Hematopoietic multipotent progenitor cell treated with erythropoietin and hydrocortisone succinate and interleukin-3 and kit ligand, for 8 days (in vitro differentiated cells): ENCODE results near the gene IHH.

ENCODE experiments used
- DNase-seq: peaks from one replicate; pipeline ENCODE4 v3.0.0-alpha.2; 2015

The IHH gene

DNA sequence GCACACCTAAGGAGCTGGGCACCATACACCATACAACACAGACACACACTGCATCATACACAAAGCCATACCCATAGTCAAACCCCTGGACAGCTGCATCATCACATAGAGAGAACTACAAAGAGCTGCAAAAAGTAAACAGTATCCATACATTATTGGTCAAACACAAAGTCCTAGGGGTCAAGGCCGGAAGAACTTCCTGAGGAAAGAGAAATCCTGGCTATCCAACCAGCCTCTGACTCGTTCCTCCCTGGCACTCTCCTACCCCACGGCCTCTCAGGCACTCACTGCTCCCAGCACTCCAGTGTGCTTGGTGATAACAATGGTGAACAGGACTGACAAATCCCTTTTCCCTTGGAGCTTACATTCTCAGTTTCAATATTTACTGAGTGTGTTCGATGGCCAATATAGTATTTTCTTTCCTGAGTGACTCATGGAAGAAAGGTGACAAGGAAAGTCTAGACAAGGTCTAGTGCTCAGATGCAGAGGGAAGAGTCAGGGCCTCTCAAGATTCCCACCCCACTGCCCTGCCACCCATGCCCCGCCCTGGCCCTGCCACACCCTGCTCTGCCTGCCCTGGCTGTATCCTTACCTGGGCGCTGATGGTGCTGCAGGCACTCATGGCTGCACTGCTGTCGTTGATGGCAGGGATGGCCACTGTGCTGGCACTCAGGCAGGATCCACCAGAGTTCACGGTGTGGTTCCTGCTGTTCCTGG is 22.8 kb downstream of the IHH start:
- DNase-seq, result no peak

DNA sequence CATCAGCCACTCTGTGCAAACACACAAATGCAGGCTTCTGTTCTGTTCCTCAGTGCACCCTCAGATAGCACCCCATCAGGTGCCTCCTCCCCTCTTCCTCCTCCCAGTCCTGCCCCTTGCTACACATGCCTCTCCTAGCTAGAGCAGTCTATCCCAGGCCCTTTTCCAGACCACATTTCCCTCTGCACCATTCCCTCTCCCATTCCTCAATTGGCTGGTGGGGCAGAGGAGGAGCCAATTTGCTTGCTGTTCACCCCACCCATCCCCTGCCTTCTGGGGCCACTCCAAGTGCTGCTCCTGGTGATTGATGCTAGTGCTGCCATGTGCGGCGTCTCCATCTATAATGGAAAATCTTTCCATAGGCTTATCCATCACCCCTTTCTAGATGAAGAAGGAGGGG is 24.8 kb downstream of the IHH start:
- DNase-seq, result no peak

DNA sequence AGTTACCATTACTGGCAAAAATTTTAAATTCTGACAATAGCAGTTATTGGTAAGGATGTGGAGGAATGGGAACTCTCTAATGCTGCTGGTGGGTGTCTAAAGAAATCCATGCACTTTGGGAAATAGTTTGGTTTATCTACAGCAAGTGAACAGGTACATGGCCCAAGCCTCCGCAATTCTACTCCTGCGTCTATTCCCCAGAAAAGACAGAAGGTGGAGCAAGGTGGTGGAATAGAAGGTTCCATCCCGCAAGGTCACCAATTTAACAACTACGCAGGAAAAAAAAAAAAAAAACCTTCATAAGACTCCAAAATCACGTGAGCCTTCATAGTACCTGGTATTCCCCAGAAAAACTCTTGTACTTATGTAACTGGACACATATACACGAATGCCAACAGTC is 25.9 kb downstream of the IHH start:
- no peak for DNase-seq

GRCh38 chr2:219032051-219032745 is 28.5 kb downstream of the IHH start:
- no peak for DNase-seq

GRCh38 chr2:219031005-219031738 is 29.5 kb downstream of the IHH start:
- no peak for DNase-seq

DNA sequence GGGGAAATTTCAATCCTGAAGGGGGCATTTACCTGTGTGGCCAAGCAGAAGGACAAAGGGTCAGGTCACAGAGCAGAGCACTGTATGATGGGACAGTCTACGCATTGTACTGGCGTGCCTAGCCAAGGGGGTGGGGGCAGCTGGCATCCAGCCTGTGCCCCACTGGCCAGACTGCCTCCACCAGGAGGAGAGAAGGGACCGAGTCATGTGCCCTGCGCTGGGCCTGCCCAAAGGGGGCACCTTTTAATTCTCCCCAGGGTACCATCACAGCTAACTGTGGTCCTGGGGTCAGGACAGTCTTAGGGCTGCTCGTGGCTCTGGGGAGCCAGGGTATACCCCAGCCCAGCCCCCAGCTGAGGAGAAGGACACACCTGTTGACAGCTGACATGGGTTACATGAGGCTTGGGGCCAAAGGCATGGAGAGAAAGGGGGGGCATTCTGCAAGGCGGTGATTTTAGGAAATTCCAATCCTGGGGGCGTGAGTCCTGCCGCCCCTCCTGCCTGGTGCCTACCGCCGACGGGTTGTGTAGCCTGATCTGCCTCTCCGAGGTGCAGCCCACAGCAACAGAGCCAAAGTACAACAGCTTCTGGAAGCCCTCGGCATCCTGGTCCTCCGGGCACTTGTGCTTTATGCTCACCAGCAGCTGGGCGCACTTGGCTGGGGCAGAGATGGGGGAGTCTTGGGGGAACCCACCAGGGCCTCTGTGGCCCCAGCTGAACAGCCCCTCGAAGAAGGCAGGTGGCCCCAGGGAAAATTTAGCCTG is 30.4 kb downstream of the IHH start:
- no peak for DNase-seq

DNA sequence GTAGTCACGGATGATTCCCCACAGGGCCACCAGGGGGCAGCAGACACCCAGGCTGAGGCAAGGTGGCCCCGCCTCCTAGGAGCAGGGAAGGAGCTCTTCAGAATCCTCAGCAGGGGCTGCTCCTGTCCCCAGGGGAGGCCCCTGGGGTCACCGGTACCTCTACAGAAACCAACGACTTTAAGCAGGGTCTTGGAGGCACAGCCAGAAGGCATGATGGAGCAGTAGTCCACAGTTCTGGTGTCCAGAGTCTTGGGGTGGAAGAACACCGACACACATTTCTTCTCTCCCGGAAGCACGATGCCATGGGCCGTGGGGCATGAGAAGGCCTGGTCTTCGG is 30.9 kb downstream of the IHH start:
- peak; percentile 75 for DNase-seq

- DNase-seq, result no peak
These were observed 31.5 kb downstream of the IHH start for GRCh38 chr2:219028996-219029828.

DNA sequence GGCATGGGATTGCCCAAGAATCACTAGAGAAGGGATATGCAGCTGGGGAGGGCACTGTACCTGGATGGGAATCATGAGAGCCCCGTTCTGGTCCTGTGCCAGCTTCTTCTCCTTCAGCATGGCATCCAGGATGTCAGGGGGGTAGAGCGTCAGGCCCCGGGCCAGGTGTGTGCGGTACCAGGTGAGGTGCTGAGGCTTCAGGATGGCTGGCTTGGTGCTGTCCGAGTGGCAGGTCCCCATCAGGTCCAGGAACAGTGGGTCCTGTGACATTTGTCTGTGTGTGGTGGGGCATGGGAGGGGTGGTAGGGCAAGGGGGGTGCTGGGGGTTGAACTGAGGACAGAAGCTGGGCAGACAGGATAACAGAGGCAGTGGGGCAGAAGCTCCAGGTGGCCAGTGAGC is 32.6 kb downstream of the IHH start:
- DNase-seq, result no peak

DNA sequence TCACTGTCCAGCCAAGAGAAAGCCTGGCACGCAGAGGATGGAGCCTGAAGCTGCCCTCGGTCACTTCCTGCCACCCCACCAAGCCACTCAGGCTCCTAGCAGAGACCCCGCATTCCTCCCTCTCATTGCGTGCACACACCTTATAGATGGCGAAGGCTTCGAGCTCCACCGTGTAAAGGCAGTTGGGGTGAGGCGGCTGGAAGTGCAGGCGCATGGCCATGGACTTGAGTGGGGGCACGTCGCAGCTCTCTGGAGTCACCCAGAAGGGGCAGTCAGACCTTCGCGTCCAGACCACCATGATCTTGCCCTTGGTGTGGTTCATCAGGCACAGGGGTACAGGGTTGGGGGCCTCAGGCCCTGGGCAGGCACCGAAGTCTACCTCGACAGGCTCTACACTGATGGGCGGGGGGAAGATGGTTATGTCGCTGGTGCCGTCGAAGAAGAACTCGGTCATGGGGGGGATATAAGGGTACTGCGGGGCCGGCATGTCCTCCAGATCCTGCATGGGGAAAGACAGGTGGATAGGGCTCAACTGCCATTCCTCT is 33.1 kb downstream of the IHH start:
- no peak for DNase-seq

- no peak for DNase-seq
These were observed 33.8 kb downstream of the IHH start for GRCh38 chr2:219026946-219027345.

DNA sequence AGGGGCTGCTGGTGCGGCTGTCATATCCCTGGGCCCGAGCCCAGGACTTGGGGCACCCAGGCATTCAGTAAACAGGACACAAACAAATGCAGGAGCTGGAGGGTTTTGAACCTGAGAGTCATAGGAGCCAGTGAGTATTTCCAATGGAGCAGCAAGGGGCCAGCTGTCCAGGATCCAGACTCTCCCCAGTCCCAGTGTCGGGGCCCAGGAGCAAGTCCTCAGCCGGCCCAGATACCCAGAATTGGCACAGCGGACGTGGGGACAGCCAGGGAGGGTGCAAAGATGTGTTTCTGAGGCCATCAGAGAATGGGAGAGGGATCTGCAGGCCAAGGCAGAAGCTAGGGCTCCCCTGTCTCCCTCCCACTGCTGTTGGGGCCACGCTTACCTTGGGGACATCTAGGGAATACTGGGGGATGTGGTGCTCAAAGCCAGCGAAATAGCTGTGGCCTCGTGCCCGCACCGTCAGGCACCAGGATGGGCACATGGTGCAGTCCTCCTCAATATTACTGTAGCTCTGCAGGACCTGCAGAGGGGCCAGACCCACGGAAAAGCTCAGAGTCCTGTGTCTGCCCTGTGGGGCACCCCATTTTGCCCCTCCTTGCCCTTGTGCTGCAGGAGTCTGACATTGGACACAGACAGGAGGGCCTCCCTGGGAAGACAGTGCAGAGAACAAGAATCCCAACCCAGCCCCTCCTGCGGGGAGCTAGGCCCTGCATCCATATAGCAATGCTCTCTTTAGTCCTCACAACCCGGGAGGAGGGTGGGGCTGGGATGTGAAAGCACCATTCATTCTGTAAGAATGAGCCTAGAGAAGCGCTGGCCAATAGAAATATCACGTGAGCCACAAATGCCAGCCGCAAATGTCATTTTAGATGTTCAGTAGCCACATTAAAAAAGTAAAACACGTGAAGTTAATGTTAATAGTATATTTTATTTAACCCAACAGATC is 34.8 kb downstream of the IHH start:
- DNase-seq, result no peak

- no peak for DNase-seq
These were observed 36.7 kb downstream of the IHH start for GRCh38 chr2:219024059-219024458.

DNA sequence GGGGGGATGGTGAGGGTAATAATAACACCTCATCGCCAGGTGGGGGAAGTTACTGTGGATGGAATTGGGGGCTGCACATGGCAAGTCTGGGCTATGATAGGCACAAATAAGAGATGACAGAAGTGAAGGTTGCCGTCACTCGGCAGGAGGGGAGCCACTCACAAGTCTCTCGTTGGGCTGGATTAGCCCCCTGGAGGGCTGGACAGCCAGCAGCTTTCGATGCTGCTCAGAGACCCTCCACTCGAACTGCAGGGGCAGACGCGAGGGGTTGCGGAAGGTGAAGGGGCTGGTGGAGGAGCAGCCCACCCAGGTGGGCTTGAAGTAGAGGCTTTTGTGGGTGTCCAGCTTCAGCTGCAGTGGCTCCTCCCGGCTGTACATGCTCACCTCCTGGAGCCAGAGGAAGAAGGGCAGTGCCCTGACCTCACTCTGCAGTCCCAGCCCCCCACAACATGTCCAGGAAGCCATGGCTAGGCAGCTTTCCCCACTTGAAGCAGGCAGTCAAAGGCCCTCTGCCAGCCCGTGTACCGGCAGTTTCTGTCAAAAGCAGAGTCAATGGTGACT is 37.6 kb downstream of the IHH start:
- DNase-seq, result no peak

- no peak for DNase-seq
These were observed 38.1 kb downstream of the IHH start for GRCh38 chr2:219022616-219023015.

DNA sequence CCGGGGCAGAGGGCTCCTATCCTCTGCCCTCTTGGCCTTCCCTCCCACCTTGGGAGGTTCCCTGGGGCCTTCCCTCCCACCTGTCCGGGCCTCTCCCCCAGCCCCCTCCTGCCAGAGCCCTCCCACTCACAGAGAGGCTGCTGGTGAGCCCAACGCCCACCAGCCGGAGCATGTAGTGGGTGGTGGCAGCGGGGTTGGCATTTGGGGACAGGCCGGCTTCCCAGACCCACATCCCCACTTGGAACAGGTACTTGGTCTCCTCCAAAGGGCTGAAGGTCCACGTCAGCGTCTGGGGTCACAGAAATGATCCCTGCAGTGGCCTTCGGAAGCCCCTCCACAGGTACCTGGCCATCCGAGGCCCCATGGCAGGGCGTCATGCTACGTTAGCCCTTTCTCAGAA is 38.7 kb downstream of the IHH start:
- no peak for DNase-seq

GRCh38 chr2:219021591-219021990 is 39.1 kb downstream of the IHH start:
- no peak for DNase-seq

GRCh38 chr2:219020604-219021365 is 39.9 kb downstream of the IHH start:
- DNase-seq, result no peak

- no peak for DNase-seq
These were observed 41.3 kb downstream of the IHH start for GRCh38 chr2:219019436-219019835.

DNA sequence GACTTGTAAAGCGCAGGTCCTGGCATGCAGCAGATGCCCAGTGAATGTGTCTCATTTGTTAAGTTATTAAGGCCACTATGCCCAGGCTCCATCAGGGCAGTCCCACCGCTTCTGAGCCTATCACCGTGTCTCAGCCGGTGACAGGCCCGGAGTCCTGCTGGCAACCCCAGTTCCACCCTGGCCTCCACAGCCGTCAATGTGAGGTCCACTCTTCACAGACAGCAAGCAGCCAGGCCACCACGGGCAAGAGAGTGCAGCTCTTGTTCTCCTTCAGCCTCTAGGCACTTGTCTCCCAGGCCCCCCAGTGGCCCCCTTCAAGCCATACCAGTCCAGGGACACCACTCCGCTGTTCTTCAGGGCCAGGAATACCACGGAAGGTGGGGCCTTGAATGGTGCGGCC is 42.0 kb downstream of the IHH start:
- no peak for DNase-seq
